ENCODE results near the gene GET4.
"Not testable (repeated sequence)": the region's sequence is repeated elsewhere in the genome, so short reads cannot be mapped to it uniquely, and the experiment has no call there.

GRCh38 chr7:943793-944192, 67.4 kb downstream of the GET4 start:
- TF ChIP-seq CTCF (IDR thresholded peaks at IDR 0.05; ENCODE audit: poor library complexity); EZH2 (IDR thresholded peaks at IDR 0.05; ENCODE audit: borderline replicate concordance); EZH2phosphoT487 (IDR thresholded peaks at IDR 0.05; ENCODE audit: low read depth, severe bottlenecking, unreplicated experiment): not testable (repeated sequence)

Measured in hepatocyte (in vitro differentiated cells).